ENCODE results near the gene RNF135.
"Not testable (repeated sequence)": the region's sequence is repeated elsewhere in the genome, so short reads cannot be mapped to it uniquely, and the experiment has no call there.

The RNF135 gene

GRCh38 chr17:31031841-31032240 lies 61.0 kb downstream of the RNF135 start:
- no peak for TF ChIP-seq CTCF (IDR thresholded peaks at IDR 0.05)
- DNase-seq (ENCODE audit: low spot score): no peak
- Histone ChIP-seq H3K27ac (no peak overlapping the region), H3K4me3 (no peak overlapping the region)

DNA sequence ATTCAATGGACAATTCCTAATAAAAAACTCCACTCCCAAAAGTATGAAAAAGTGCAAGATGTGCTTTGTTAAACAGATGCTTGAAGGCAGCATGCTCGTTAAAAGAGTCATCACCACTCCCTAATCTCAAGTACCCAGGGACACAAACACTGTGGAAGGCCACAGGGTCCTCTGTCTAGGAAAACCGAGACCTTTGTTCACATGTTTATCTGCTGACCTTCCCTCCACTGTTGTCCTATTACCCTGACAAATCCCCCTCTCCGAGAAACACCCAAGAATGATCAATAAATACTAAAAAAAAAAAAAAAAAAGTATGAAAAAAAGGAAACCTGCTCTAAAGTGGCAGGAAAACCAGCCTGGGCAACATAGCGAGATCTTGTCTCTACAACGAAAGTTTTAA lies 64.8 kb downstream of the RNF135 start:
- not testable (repeated sequence) for H3K27ac ChIP-seq; DNase-seq (ENCODE audit: low spot score); H3K4me3 ChIP-seq

- H3K27ac ChIP-seq; DNase-seq (ENCODE audit: low spot score); H3K4me3 ChIP-seq: not testable (repeated sequence)
These were observed 70.0 kb downstream of the RNF135 start for GRCh38 chr17:31040837-31041236.

- not testable (repeated sequence) for DNase-seq (ENCODE audit: low spot score); H3K4me3 ChIP-seq; H3K27ac ChIP-seq
These were observed 71.5 kb downstream of the RNF135 start for GRCh38 chr17:31042378-31042777.

GRCh38 chr17:31046856-31047425 lies 76.1 kb downstream of the RNF135 start:
- not testable (repeated sequence) for H3K27ac ChIP-seq; DNase-seq (ENCODE audit: low spot score)

GRCh38 chr17:31048142-31048541 lies 77.3 kb downstream of the RNF135 start:
- Histone ChIP-seq H3K27ac (no peak overlapping the region), H3K4me3 (no peak overlapping the region)
- no peak for TF ChIP-seq CTCF (IDR thresholded peaks at IDR 0.05)
- no peak for DNase-seq (ENCODE audit: low spot score)

More at GRCh38 chr17:31046856-31047425, 76.1 kb downstream of the RNF135 start:
- not testable (repeated sequence) for H3K4me3 ChIP-seq

DNA sequence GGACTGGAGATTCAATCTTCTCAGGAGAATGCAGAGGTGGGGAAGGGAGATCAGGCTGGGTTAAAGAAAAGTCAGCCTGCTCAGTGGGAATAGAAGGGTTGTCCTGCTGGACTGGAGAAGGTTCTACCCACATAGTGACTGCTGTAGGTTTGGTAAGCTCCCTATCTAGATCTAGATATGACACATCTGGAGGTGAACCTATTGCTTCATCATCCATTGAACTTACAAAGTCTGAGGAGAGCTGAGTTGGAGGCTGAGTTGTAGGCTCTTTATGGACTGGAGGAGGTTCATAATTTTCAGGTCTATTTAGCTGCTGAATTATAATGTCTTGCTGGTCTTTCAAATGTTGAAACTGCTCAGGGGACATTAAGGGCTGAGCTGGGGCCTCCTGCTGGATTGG lies 77.9 kb downstream of the RNF135 start:
- DNase-seq (ENCODE audit: low spot score): no peak
- Histone ChIP-seq H3K4me3 (no peak overlapping the region), H3K27ac (no peak overlapping the region)
- TF ChIP-seq CTCF (IDR thresholded peaks at IDR 0.05): no peak

All from coronary artery (tissue), 2 donors.